Measurements from ENCODE around the gene TCF4.

TCF4 gene

GRCh38 chr18:55206927-55207326, 381.1 kb downstream of the TCF4 start:
- TF ChIP-seq, protein P1, sequence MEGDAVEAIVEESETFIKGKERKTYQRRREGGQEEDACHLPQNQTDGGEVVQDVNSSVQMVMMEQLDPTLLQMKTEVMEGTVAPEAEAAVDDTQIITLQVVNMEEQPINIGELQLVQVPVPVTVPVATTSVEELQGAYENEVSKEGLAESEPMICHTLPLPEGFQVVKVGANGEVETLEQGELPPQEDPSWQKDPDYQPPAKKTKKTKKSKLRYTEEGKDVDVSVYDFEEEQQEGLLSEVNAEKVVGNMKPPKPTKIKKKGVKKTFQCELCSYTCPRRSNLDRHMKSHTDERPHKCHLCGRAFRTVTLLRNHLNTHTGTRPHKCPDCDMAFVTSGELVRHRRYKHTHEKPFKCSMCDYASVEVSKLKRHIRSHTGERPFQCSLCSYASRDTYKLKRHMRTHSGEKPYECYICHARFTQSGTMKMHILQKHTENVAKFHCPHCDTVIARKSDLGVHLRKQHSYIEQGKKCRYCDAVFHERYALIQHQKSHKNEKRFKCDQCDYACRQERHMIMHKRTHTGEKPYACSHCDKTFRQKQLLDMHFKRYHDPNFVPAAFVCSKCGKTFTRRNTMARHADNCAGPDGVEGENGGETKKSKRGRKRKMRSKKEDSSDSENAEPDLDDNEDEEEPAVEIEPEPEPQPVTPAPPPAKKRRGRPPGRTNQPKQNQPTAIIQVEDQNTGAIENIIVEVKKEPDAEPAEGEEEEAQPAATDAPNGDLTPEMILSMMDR (IDR thresholded peaks at IDR 0.05), result no peak

- TF ChIP-seq, protein P1 (IDR thresholded peaks at IDR 0.05), result no peak
Observed at GRCh38 chr18:55202232-55202917, 385.6 kb downstream of the TCF4 start.

DNA sequence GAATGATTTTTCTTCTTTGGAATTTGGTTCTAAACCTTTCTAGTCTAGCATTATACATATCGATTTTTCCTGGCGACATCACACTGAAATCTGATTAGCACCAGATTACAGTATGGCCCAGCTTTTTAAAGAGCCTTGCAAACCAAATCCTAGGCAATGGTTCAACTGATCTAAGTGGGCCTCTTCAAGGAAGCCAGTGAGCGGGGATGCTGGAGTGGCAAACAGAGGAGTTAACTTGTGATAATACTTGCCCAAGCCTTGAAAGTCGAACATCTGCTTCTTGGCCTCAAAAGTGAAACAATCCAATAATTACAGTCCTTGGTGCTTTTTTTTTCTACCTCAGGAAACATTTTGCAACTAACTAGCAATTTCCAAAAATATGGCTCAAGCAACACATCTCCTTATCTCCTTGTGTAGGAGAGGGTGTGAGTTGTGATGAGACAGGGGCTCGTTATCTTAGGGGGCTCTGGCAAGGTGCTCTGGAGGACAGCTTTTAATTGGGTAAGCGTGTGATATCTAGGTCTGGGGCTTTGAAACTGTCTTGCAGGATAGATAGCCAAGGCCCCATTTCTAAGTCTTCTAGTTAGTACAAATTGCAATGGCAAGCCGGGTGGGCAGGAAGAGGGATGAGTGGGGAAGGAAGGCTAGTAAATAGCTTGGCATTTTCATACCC, 388.6 kb downstream of the TCF4 start:
- TF ChIP-seq, protein P1 (IDR thresholded peaks at IDR 0.05), result no peak

DNA sequence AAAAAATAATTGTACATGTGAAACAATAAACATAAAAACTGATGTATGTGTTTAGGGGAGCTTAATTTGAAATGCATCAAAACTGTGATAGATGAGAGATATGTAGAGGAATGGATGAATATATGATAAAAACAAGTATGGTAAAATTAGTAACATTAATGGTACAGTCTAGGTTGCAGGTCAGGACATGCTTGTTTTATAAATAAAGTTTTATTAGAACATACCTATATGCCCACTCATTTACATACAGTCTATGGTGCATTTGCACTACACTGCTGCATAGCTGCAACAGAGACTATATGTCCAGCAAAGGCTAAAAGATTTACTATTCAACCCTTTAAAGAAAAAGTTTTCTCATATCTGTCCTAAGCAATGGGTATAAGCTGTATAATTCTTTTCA, 392.1 kb downstream of the TCF4 start:
- TF ChIP-seq, protein P1 (IDR thresholded peaks at IDR 0.05), result no peak

DNA sequence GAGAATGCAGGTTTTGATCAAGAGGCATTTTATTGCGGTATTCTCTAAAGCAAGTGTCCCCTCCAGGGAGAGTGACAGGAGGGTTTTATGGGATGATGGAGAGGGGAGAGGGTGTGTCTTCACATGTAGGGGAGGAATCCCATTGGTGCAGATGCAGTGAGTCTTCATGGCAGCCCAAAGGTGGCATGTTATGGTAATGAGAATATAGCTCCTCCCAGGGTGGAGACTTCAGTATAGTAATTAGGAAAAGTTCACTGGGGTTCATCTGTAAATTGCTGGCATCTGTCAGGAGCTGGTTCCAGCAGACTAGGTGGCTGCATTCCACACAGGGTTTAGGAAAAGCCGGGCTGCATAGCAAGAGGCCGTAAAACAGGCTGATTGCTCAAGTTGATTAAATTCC, 398.0 kb downstream of the TCF4 start:
- TF ChIP-seq, protein P1 (IDR thresholded peaks at IDR 0.05), result no peak

DNA sequence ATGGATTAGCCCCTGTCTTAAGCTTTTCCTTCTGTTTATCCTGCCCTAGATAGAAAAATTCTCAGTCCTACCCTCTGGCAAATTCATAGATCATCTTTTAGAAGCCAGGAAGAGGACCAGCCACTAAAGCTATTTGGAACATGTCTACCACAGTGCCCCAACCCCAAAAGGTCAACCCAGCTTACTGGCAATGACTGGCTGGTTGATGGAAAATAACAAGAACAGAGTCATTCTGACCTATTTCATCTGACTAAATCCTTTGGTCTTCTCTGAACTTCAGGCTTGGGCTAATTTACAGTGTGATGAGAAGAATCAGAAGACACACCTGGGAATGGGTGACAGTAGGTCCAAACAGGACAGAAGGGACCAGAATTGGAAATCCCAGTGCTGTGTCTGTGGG, 401.4 kb downstream of the TCF4 start:
- TF ChIP-seq, protein P1 (IDR thresholded peaks at IDR 0.05), result no peak

GRCh38 chr18:55185391-55185790, 402.6 kb downstream of the TCF4 start:
- TF ChIP-seq, protein P1 (IDR thresholded peaks at IDR 0.05), result no peak

Measured in LNCAP (cell line).